H9 (cell line): ENCODE measurements around the gene MST1R. TPM values are rescaled to one million over a fixed set of nuclear protein-coding genes. Genes with fewer than 3 reads are reported as not detected.
"Not testable (repeated sequence)": the region's sequence is repeated elsewhere in the genome, so short reads cannot be mapped to it uniquely, and the experiment has no call there.

Experiments used
- DNase-seq: peaks from one replicate; pipeline ENCODE4 v3.0.0-alpha.2; 2017
- H2AFZ ChIP-seq: one replicate; pipeline ENCODE4 v1.6.1; 2013; ENCODE audit warnings: mild to moderate bottlenecking, low read length, control low read depth, moderate library complexity
- H2AK5ac ChIP-seq: 2 replicates; pipeline ENCODE4 v1.6.1; 2013; ENCODE audit warnings: low read length, control low read depth, mixed read lengths; ENCODE audit not compliant: insufficient read length
- H2BK120ac ChIP-seq: one replicate; pipeline ENCODE4 v1.6.1; 2013; ENCODE audit warnings: low read depth, mild to moderate bottlenecking, low read length, control low read depth, inconsistent platforms; ENCODE audit not compliant: poor library complexity, severe bottlenecking
- H2BK12ac ChIP-seq: 2 replicates; pipeline ENCODE4 v1.6.1; 2013; ENCODE audit warnings: low read length, control low read depth, mixed read lengths, low read depth; ENCODE audit not compliant: insufficient read length
- H2BK15ac ChIP-seq: 2 replicates; pipeline ENCODE4 v1.6.1; 2013; ENCODE audit warnings: low read depth, low read length, control low read depth
- H2BK20ac ChIP-seq: one replicate; pipeline ENCODE4 v1.6.1; 2013; ENCODE audit warnings: low read depth, mild to moderate bottlenecking, low read length, control low read depth, inconsistent platforms; ENCODE audit not compliant: poor library complexity, severe bottlenecking
- H2BK5ac ChIP-seq: 2 replicates; pipeline ENCODE4 v1.6.1; 2013; ENCODE audit warnings: low read length, control low read depth, mixed read lengths; ENCODE audit not compliant: insufficient read length
- H3K14ac ChIP-seq: 2 replicates; pipeline ENCODE4 v1.6.1; 2013; ENCODE audit warnings: low read length, control low read depth; ENCODE audit not compliant: insufficient read depth
- H3K18ac ChIP-seq: 2 replicates; pipeline ENCODE4 v1.6.1; 2013; ENCODE audit warnings: low read depth, mild to moderate bottlenecking, mixed read lengths, low read length, control low read depth; ENCODE audit not compliant: insufficient read length
- H3K23ac ChIP-seq: 2 replicates; pipeline ENCODE4 v1.6.1; 2013; ENCODE audit warnings: low read length, control low read depth, mixed read lengths, low read depth; ENCODE audit not compliant: insufficient read length
- H3K23me2 ChIP-seq: 2 replicates; pipeline ENCODE4 v1.6.1; 2013; ENCODE audit warnings: low read depth, mild to moderate bottlenecking, mixed read lengths, low read length, control low read depth; ENCODE audit not compliant: insufficient read length, poor library complexity, severe bottlenecking
- H3K27ac ChIP-seq: 2 replicates; pipeline ENCODE4 v1.5.1; 2013; ENCODE audit warnings: low read length, control low read depth, mixed read lengths, low read depth; ENCODE audit not compliant: insufficient read length
- H3K27me3 ChIP-seq: 2 replicates; pipeline ENCODE4 v1.6.1; 2013; ENCODE audit warnings: low read length, control low read depth, inconsistent platforms; ENCODE audit not compliant: insufficient read depth
- H3K4ac ChIP-seq: 2 replicates; pipeline ENCODE4 v1.6.1; 2013; ENCODE audit warnings: low read depth, mild to moderate bottlenecking, control low read depth, inconsistent platforms, low read length, moderate library complexity
- H3K4me1 ChIP-seq: 2 replicates; pipeline ENCODE4 v1.6.1; 2013; ENCODE audit warnings: low read length, control low read depth, inconsistent platforms; ENCODE audit not compliant: insufficient read depth
- H3K4me2 ChIP-seq: 2 replicates; pipeline ENCODE4 v1.6.1; 2013; ENCODE audit warnings: low read length, control low read depth, mixed read lengths; ENCODE audit not compliant: insufficient read length, insufficient read depth
- H3K56ac ChIP-seq: 2 replicates; pipeline ENCODE4 v1.6.1; 2013; ENCODE audit warnings: low read depth, mild to moderate bottlenecking, mixed read lengths, low read length, control low read depth; ENCODE audit not compliant: insufficient read length
- H3K79me1 ChIP-seq: 2 replicates; pipeline ENCODE4 v1.6.1; 2013; ENCODE audit warnings: low read depth, mild to moderate bottlenecking, moderate library complexity, low read length, control low read depth, inconsistent platforms; ENCODE audit not compliant: insufficient read depth, poor library complexity, severe bottlenecking
- H3K79me2 ChIP-seq: 2 replicates; pipeline ENCODE4 v1.6.1; 2013; ENCODE audit warnings: low read length, control low read depth, inconsistent platforms; ENCODE audit not compliant: insufficient read depth
- H3K9ac ChIP-seq: 2 replicates; pipeline ENCODE4 v1.6.1; 2013; ENCODE audit warnings: low read length, control low read depth, mixed read lengths; ENCODE audit not compliant: insufficient read length; ENCODE audit errors: extremely low read depth
- H3K9me3 ChIP-seq: one replicate; pipeline ENCODE4 v1.6.1; 2013; ENCODE audit warnings: low read depth, low read length, inconsistent platforms; ENCODE audit not compliant: control insufficient read depth
- H3T11ph ChIP-seq: one replicate; pipeline ENCODE4 v1.6.1; 2013; ENCODE audit warnings: mild to moderate bottlenecking, low read length, control low read depth, inconsistent platforms
- H4K20me1 ChIP-seq: one replicate; pipeline ENCODE4 v1.6.1; 2013; ENCODE audit not compliant: control insufficient read depth, insufficient read length, insufficient read depth
- H4K5ac ChIP-seq: 2 replicates; pipeline ENCODE4 v1.6.1; 2013; ENCODE audit warnings: low read depth, mild to moderate bottlenecking, mixed read lengths, low read length, control low read depth; ENCODE audit not compliant: insufficient read length
- H4K8ac ChIP-seq: replicated peaks from 2 replicates; pipeline ENCODE4 v1.6.1; 2013; ENCODE audit warnings: low read length, control low read depth, mixed read lengths, low read depth; ENCODE audit not compliant: insufficient read length
- H4K91ac ChIP-seq: 2 replicates; pipeline ENCODE4 v1.6.1; 2013; ENCODE audit warnings: low read depth, mild to moderate bottlenecking, moderate library complexity, mixed read lengths, low read length, control low read depth; ENCODE audit not compliant: insufficient read length
- H3K27ac Mint-ChIP-seq, 3 experiments: 2 replicates in 2 of 3; 3 replicates in 1 of 3; pipeline ENCODE4 v1.8.0; 2020 to 2021; ENCODE audit warnings: mixed read lengths in 3 of 3, mild to moderate bottlenecking in 1 of 3, moderate library complexity in 1 of 3
- H3K27me3 Mint-ChIP-seq: 2 replicates; pipeline ENCODE4 v1.8.0; 2021; ENCODE audit warnings: low read depth, mild to moderate bottlenecking, moderate library complexity, mixed read lengths
- H3K36me3 Mint-ChIP-seq, 3 experiments: 2 replicates in 2 of 3; 3 replicates in 1 of 3; pipeline ENCODE4 v1.8.0; 2020 to 2021; ENCODE audit warnings: low read depth in 3 of 3, mixed read lengths in 3 of 3; ENCODE audit not compliant: insufficient read depth in 1 of 3
- H3K4me1 Mint-ChIP-seq, 2 experiments: 2 replicates each; pipeline ENCODE4 v1.8.0; 2020; ENCODE audit warnings: mixed read lengths in 2 of 2
- H3K4me3 Mint-ChIP-seq, 2 experiments: 2 replicates in 1 of 2; 3 replicates in 1 of 2; pipeline ENCODE4 v1.8.0; 2020 to 2021; ENCODE audit warnings: mild to moderate bottlenecking in 2 of 2, mixed read lengths in 2 of 2, moderate library complexity in 1 of 2
- H3K9me3 Mint-ChIP-seq, 2 experiments: 2 replicates in 1 of 2; 3 replicates in 1 of 2; pipeline ENCODE4 v1.8.0; 2020; ENCODE audit warnings: mild to moderate bottlenecking in 2 of 2, mixed read lengths in 2 of 2, moderate library complexity in 1 of 2
- WGBS: extraction: QIAGEN DNeasy Blood & Tissue Kit; methylation state at CpG from one replicate; pipeline ENCODE4 v1.1.7; 2013; ENCODE audit warnings: missing lambda C conversion rate, low lambda C conversion rate, mixed read lengths; ENCODE audit not compliant: insufficient read length; ENCODE audit errors: extremely low coverage; 5-methylcytosine and 5-hydroxymethylcytosine counted together
- total RNA-seq: library from RNA; stranded (reverse); gene quantifications from 2 replicates; pipeline ENCODE4 v1.2.1, GENCODE V29; 2021
- TF ChIP-seq, protein P1 (sequence below): fragments of 200-600 bp; sonication (generic); conservative IDR thresholded peaks from 3 replicates; pipeline ENCODE4 v1.8.0; 2021; ENCODE audit warnings: antibody characterized with exemption, mild to moderate bottlenecking

The MST1R gene
- total RNA-seq, 1 experiment from 2014 or later, result 4.9 TPM

- Histone ChIP-seq H3K18ac (no peak overlapping the region), H4K91ac (no peak overlapping the region), H3K27me3 (no peaks in the 10 kb centered on the region; the same call in 1 of the 2 replicates), H2BK120ac (no peak overlapping the region), H3K4me2 (no peak overlapping the region), H4K20me1 (no peaks in the 10 kb centered on the region), H3K4me1 (peaks cover 2% of the 10 kb centered on the region; the same call in 1 of the 2 replicates), H3K79me2 (no peaks in the 10 kb centered on the region), H3K23me2 (no peaks in the 10 kb centered on the region), H2BK20ac (no peak overlapping the region), H2BK12ac (no peak overlapping the region), H2BK5ac (no peak overlapping the region), H3K9me3 (no peaks in the 10 kb centered on the region), H3K56ac (no peak overlapping the region), H3K9ac (no peak overlapping the region), H3K4ac (no peak overlapping the region), H4K5ac (no peak overlapping the region), H2BK15ac (no peak overlapping the region), H3K23ac (no peak overlapping the region), H3K14ac (no peak overlapping the region), H2AFZ (no peak overlapping the region), H3T11ph (no peak overlapping the region), H4K8ac (no peak overlapping the region), H3K79me1 (no peaks in the 10 kb centered on the region), H3K27ac (no peak overlapping the region), H2AK5ac (no peak overlapping the region)
- DNase-seq, result peak; percentile 69
- Mint-ChIP-seq H3K4me1 (peaks cover 41 to 63% of the 10 kb centered on the region in 2 experiments), H3K9me3 (no peaks in the 10 kb centered on the region; a peak in 1 of 5 replicates), H3K36me3 (peaks cover 0 to 5% (median 0%) of the 10 kb centered on the region in 3 experiments; a peak in 3 of 7 replicates), H3K27ac (peak overlapping the region; percentile 66 to 77 (median 68); a peak in 2 of 7 replicates), H3K4me3 (peak overlapping the region; percentile 1 to 34; a peak in 2 of 5 replicates), H3K27me3 (no peaks in the 10 kb centered on the region; the same call in 1 of the 2 replicates)
- WGBS, result no CpG with 5 or more reads among the region's 15 CpGs
- TF ChIP-seq, protein P1, sequence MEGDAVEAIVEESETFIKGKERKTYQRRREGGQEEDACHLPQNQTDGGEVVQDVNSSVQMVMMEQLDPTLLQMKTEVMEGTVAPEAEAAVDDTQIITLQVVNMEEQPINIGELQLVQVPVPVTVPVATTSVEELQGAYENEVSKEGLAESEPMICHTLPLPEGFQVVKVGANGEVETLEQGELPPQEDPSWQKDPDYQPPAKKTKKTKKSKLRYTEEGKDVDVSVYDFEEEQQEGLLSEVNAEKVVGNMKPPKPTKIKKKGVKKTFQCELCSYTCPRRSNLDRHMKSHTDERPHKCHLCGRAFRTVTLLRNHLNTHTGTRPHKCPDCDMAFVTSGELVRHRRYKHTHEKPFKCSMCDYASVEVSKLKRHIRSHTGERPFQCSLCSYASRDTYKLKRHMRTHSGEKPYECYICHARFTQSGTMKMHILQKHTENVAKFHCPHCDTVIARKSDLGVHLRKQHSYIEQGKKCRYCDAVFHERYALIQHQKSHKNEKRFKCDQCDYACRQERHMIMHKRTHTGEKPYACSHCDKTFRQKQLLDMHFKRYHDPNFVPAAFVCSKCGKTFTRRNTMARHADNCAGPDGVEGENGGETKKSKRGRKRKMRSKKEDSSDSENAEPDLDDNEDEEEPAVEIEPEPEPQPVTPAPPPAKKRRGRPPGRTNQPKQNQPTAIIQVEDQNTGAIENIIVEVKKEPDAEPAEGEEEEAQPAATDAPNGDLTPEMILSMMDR, result peak; percentile 81
Measured at GRCh38 chr3:49906073-49906743, 2.5 kb upstream of the MST1R start.

GRCh38 chr3:49904448-49904847 lies 775 bp upstream of the MST1R start:
- not testable (repeated sequence) for H3K18ac ChIP-seq, H3K4me2 ChIP-seq, H2BK120ac ChIP-seq, H2BK12ac ChIP-seq, H3K9me3 ChIP-seq, H3K27me3 Mint-ChIP-seq, H3K9ac ChIP-seq, H3K4me3 Mint-ChIP-seq, H3T11ph ChIP-seq, H3K27me3 ChIP-seq, H2BK20ac ChIP-seq, H2AK5ac ChIP-seq, H2AFZ ChIP-seq, H3K27ac ChIP-seq, H4K5ac ChIP-seq, DNase-seq, H2BK5ac ChIP-seq, H3K56ac ChIP-seq, H2BK15ac ChIP-seq, H3K14ac ChIP-seq, H3K4ac ChIP-seq, H3K79me1 ChIP-seq, H4K8ac ChIP-seq, H3K79me2 ChIP-seq, H4K20me1 ChIP-seq, H3K9me3 Mint-ChIP-seq, H3K23ac ChIP-seq, H4K91ac ChIP-seq, H3K23me2 ChIP-seq, H3K36me3 Mint-ChIP-seq, H3K4me1 ChIP-seq
- WGBS, result no CpG with 5 or more reads among the region's 13 CpGs
- Mint-ChIP-seq H3K4me1 (peaks cover 31 to 48% of the 10 kb centered on the region in 2 experiments), H3K27ac (peak overlapping the region in 2 of 3 experiments; percentile 92 to 97; a peak in 2 of 7 replicates)
